ENCODE results near the gene GNS.

Gene GNS

DNA sequence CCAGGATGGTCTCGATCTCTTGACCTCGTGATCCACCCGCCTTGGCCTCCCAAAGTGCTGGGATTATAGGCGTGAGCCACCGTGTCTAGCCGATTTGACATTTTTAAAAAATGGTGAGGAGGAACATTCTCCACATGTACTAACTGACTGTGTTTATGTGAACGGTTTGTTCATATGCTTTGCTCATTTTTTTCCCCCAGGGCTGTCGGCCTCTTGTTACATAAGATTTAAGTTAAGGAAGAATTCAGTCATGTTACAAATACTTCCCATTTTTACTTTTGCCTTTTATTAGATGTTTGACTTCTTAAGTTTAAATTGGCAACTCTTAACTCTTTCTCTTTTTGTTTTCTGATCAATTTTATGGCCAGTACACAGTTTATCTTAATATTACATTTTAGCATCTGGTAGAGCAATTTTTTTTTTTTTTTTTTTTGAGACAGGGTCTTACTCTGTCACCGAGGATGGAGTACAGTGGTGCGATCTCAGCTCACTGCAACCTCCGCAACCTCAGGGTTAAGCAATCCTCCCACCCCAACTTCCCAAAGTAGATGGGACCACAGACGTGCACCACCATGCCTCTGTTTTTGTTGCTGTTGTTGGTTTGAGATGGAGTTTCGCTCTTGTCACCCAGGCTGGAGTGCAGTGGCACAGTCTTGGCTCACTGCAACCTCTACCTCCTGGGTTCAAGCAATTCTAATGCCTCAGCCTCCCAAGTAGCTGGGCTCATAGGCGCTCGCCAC is 9.6 kb downstream of the GNS start:
- H3K27ac ChIP-seq (ENCODE audit: low read depth, low read length, severe bottlenecking), result no peak overlapping the region
- peaks cover 49% of the 10 kb centered on the region for H3K36me3 ChIP-seq (ENCODE audit: control insufficient read depth, insufficient read depth, low read length)
- no CpG with 5 or more reads among the region's 15 CpGs for WGBS, 2 experiments (ENCODE audit: insufficient coverage in 2 of 2)
- H3K4me3 ChIP-seq (ENCODE audit: extremely low read depth, insufficient read depth, low read length, poor library complexity, severe bottlenecking), result no peak overlapping the region
- H3K4me1 ChIP-seq (ENCODE audit: control insufficient read depth, insufficient read depth, low read length, poor library complexity, severe bottlenecking), result peaks cover 16% of the 10 kb centered on the region
- no peaks in the 10 kb centered on the region for H3K9me3 ChIP-seq (ENCODE audit: control insufficient read depth, low read length)

DNA sequence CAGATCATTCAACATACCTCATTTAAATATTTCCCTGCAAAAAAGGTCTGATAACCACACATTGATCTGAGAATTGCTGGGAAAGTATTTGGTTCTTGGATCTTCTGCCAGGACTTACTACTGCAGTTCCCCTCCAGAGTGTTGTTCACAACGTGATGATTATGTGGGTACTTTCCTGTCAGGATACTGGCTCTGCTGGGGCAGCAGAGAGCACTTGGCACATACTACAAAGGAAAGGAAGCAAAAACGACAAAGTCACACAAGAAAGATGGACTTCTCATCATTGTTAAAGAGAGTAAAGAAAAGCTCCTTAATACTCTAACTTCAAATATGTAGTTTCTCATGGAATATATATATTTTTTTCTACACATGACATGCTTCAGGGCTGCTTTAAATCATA is 11.5 kb downstream of the GNS start:
- no peaks in the 10 kb centered on the region for H3K9me3 ChIP-seq (ENCODE audit: control insufficient read depth, low read length)
- peaks cover 18% of the 10 kb centered on the region for H3K4me1 ChIP-seq (ENCODE audit: control insufficient read depth, insufficient read depth, low read length, poor library complexity, severe bottlenecking)
- peaks cover 64% of the 10 kb centered on the region for H3K36me3 ChIP-seq (ENCODE audit: control insufficient read depth, insufficient read depth, low read length)
- H3K27ac ChIP-seq (ENCODE audit: low read depth, low read length, severe bottlenecking), result no peak overlapping the region
- 63% methylated on average over 1 of the region's 2 CpGs; no CpG with 5 or more reads in 1 of the 2 experiments for WGBS, 2 experiments (ENCODE audit: insufficient coverage in 2 of 2)
- H3K4me3 ChIP-seq (ENCODE audit: extremely low read depth, insufficient read depth, low read length, poor library complexity, severe bottlenecking), result no peak overlapping the region

DNA sequence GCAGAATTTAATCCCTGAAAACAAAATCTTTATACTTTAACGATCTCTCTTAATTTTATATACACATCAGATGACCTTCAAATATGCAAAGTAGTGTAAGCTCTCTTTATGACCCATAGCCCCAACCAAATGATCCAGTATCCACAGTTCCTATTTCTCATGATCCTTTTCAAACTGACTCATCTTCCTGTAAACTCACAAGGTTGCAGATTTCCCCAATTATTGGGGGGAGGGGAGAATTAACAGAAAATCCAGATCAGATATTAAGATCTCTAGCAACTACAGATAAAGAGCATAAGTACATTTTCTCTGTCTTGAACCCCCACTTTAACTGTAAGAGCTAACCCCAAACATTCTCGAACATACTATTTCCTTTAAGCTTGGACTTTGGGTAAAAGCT is 12.5 kb downstream of the GNS start:
- H3K4me1 ChIP-seq (ENCODE audit: control insufficient read depth, insufficient read depth, low read length, poor library complexity, severe bottlenecking), result peaks cover 17% of the 10 kb centered on the region
- H3K4me3 ChIP-seq (ENCODE audit: extremely low read depth, insufficient read depth, low read length, poor library complexity, severe bottlenecking), result no peak overlapping the region
- WGBS, 2 experiments (ENCODE audit: insufficient coverage in 2 of 2), result 78 to 91% methylated on average over 1 of the region's 2 CpGs
- H3K27ac ChIP-seq (ENCODE audit: low read depth, low read length, severe bottlenecking), result no peak overlapping the region
- H3K36me3 ChIP-seq (ENCODE audit: control insufficient read depth, insufficient read depth, low read length), result peaks cover 70% of the 10 kb centered on the region
- no peaks in the 10 kb centered on the region for H3K9me3 ChIP-seq (ENCODE audit: control insufficient read depth, low read length)

DNA sequence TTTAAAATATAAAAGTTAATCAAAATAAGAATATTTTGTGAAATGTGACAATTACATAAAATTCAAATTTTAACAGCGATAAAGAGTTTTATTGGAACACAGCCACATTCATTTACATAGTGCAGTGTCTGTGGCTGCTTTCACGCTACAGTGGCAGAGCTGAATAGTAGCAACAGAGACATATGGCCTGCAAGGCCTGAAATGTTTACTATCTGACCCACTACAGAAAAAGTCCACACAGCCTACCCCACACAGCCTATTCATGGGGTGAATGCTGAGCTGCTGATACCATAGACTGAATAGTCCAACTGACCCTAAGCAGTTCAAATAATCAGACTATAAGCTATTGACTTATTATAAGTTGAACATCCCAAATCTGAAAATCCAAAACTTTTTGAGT is 13.2 kb downstream of the GNS start:
- Histone ChIP-seq H3K4me3 (ENCODE audit: extremely low read depth, insufficient read depth, low read length, poor library complexity, severe bottlenecking) (no peak overlapping the region), H3K27ac (ENCODE audit: low read depth, low read length, severe bottlenecking) (no peak overlapping the region), H3K9me3 (ENCODE audit: control insufficient read depth, low read length) (no peaks in the 10 kb centered on the region), H3K36me3 (ENCODE audit: control insufficient read depth, insufficient read depth, low read length) (peaks cover 68% of the 10 kb centered on the region), H3K4me1 (ENCODE audit: control insufficient read depth, insufficient read depth, low read length, poor library complexity, severe bottlenecking) (peaks cover 17% of the 10 kb centered on the region)
- WGBS, 2 experiments (ENCODE audit: insufficient coverage in 2 of 2), result 100% methylated on average over 1 of the region's 2 CpGs

DNA sequence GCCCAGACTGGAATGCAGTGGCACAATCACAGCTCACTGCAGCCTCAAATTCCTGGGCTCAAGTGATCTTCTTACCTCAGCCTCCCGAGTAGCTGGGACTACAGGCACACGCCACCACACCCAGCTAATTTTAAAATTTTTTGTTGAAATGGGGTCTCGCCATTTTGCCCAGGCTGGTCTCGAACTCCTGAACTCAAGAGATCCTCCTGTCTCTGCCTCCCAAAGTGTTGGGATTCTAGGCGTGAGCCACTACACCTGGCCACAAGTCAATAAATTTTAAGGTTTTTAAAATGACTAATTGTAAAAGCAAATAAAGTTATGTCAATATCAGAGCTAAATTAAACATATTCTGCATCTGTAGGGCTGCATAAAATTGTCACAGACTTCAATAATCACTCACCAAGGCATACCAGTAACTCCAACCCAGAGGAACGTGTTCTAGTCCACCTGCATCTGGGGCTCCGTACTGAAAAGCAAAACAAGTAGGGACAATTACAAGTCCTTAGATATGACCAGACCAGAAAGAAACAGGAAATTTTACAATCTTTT is 13.9 kb downstream of the GNS start:
- Histone ChIP-seq H3K4me3 (ENCODE audit: extremely low read depth, insufficient read depth, low read length, poor library complexity, severe bottlenecking) (no peak overlapping the region), H3K36me3 (ENCODE audit: control insufficient read depth, insufficient read depth, low read length) (peaks cover 66% of the 10 kb centered on the region), H3K27ac (ENCODE audit: low read depth, low read length, severe bottlenecking) (no peak overlapping the region), H3K4me1 (ENCODE audit: control insufficient read depth, insufficient read depth, low read length, poor library complexity, severe bottlenecking) (peaks cover 17% of the 10 kb centered on the region), H3K9me3 (ENCODE audit: control insufficient read depth, low read length) (no peaks in the 10 kb centered on the region)
- WGBS, 2 experiments (ENCODE audit: insufficient coverage in 2 of 2), result 93 to 100% methylated on average over 4 of the region's 7 CpGs

DNA sequence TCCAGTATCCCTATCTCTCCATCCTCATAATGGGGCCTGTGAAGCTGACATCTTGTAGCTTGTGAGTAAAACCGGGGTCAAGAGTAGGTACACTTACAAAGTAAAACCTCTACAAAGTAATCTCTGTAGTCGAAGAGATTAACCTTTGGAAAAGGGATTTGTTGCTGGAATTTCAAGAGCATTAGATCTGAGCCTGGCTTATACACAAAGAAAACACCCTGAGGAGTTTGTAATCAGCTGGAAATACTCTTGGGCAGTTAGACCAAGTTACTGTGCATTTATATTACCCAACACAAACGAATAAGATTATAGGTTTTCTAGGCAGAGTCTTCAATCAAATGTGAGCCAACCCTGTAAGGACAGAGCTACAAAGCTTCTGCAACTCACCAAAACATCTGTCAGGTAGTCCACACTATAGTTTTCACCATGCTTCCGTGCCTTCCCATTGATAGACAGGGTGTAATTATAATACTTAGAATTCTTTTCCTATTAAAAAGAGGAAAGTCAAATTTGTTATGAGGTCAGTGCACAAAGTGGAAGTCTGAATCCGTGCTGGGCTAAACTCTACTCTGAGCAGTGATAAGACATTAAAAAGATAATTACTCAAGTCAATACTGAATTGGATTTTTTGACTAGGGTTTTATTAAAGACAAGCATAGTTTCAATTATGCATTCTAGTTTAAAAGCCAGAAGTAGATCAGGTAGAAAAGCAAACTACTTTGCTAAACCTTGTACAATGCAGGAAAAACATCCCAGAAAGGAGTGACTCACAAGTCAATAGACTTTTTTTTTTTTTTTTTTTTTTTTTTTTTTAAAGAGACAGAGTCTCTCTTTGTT is 14.6 kb downstream of the GNS start:
- H3K4me3 ChIP-seq (ENCODE audit: extremely low read depth, insufficient read depth, low read length, poor library complexity, severe bottlenecking), result no peak overlapping the region
- H3K27ac ChIP-seq (ENCODE audit: low read depth, low read length, severe bottlenecking), result peak overlapping the region; percentile 13
- H3K9me3 ChIP-seq (ENCODE audit: control insufficient read depth, low read length), result no peaks in the 10 kb centered on the region
- H3K4me1 ChIP-seq (ENCODE audit: control insufficient read depth, insufficient read depth, low read length, poor library complexity, severe bottlenecking), result peaks cover 17% of the 10 kb centered on the region
- WGBS, 2 experiments (ENCODE audit: insufficient coverage in 2 of 2), result 50 to 90% methylated on average over 1 to 2 of the region's 5 CpGs
- H3K36me3 ChIP-seq (ENCODE audit: control insufficient read depth, insufficient read depth, low read length), result peaks cover 64% of the 10 kb centered on the region

DNA sequence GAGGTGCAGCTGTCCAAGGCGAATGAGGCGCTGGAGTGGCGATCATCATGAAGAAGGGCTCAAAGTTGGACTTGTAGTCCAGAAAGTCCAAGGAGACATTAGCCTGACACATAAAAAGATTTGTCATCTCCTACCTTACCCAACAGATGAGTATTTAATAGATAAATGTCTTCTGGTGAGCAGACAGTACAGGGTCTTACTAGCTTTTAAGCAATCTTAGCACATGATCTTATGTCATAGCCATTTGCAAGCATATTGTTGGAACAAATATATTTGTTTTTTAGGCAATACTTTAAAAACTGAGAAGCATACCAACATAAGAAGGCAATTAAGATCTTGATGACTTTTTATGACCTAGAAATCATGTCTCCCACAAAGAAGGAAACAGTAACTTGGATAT is 16.0 kb downstream of the GNS start:
- Histone ChIP-seq H3K36me3 (ENCODE audit: control insufficient read depth, insufficient read depth, low read length) (peaks cover 66% of the 10 kb centered on the region), H3K27ac (ENCODE audit: low read depth, low read length, severe bottlenecking) (no peak overlapping the region), H3K4me3 (ENCODE audit: extremely low read depth, insufficient read depth, low read length, poor library complexity, severe bottlenecking) (no peak overlapping the region), H3K4me1 (ENCODE audit: control insufficient read depth, insufficient read depth, low read length, poor library complexity, severe bottlenecking) (peaks cover 24% of the 10 kb centered on the region), H3K9me3 (ENCODE audit: control insufficient read depth, low read length) (no peaks in the 10 kb centered on the region)
- 87 to 88% methylated on average over 3 of the region's 3 CpGs for WGBS, 2 experiments (ENCODE audit: insufficient coverage in 2 of 2)

DNA sequence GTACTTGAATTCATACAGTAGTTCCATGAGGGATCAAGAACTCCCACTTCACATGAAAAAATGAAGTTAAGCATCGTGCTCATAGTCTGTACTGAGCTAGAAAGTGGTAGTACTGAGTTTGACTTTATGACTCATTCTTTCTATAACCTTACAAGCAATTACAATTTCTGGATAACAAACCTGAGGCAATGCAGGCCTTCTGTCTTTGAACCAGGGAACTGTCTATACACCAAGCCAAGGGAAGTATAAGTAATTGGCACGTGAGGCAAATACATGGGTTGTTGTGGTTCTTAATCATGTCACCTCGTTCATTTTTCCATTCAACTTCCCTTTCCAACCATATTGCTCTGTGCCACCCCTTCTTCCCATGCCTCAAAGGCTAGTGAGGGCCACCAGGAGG is 16.8 kb downstream of the GNS start:
- no CpG with 5 or more reads among the region's 3 CpGs for WGBS, 2 experiments (ENCODE audit: insufficient coverage in 2 of 2)
- H3K9me3 ChIP-seq (ENCODE audit: control insufficient read depth, low read length), result no peaks in the 10 kb centered on the region
- H3K4me3 ChIP-seq (ENCODE audit: extremely low read depth, insufficient read depth, low read length, poor library complexity, severe bottlenecking), result no peak overlapping the region
- peaks cover 24% of the 10 kb centered on the region for H3K4me1 ChIP-seq (ENCODE audit: control insufficient read depth, insufficient read depth, low read length, poor library complexity, severe bottlenecking)
- no peak overlapping the region for H3K27ac ChIP-seq (ENCODE audit: low read depth, low read length, severe bottlenecking)
- peaks cover 66% of the 10 kb centered on the region for H3K36me3 ChIP-seq (ENCODE audit: control insufficient read depth, insufficient read depth, low read length)

DNA sequence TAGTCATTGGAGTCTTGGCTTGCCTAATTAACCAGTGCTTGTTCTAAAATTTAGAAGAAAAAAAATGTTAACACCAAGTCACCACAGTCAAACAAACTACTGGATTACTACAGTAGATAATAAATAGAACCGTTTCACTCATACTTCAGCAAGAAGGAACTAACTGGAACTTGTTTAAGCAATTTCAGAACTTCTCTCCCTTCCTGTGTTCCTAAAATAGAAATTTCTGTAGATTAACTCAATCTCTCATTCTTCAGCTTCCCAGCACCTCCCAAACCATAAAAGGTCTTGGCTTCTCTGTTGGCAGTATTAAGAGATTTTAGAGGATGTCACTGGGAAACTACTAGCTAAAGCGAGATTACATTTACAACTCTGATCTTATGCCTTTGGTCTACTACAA is 18.6 kb downstream of the GNS start:
- no peaks in the 10 kb centered on the region for H3K9me3 ChIP-seq (ENCODE audit: control insufficient read depth, low read length)
- H3K4me1 ChIP-seq (ENCODE audit: control insufficient read depth, insufficient read depth, low read length, poor library complexity, severe bottlenecking), result peaks cover 14% of the 10 kb centered on the region
- no peak overlapping the region for H3K4me3 ChIP-seq (ENCODE audit: extremely low read depth, insufficient read depth, low read length, poor library complexity, severe bottlenecking)
- no CpG with 5 or more reads among the region's 2 CpGs for WGBS, 2 experiments (ENCODE audit: insufficient coverage in 2 of 2)
- H3K27ac ChIP-seq (ENCODE audit: low read depth, low read length, severe bottlenecking), result no peak overlapping the region
- peaks cover 64% of the 10 kb centered on the region for H3K36me3 ChIP-seq (ENCODE audit: control insufficient read depth, insufficient read depth, low read length)

DNA sequence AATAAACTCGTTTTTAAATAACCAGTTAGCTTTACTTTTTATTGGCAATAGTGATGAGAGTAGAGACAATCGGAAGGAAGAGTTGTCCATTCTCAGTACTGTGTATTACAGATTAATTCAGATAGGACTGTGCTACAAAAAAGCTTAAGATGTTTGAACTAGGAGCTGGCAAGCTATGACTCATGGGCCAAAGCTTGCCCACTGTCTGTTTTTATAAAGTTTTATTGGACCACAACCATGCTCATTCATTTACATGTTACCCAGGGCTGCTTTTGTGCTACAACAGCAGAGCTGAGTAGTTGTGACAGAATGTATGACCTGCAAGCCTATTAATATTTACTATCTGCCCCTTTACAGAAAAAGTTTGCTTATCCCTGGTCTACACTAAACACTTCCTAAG is 19.4 kb downstream of the GNS start:
- Histone ChIP-seq H3K4me1 (ENCODE audit: control insufficient read depth, insufficient read depth, low read length, poor library complexity, severe bottlenecking) (peaks cover 20% of the 10 kb centered on the region), H3K27ac (ENCODE audit: low read depth, low read length, severe bottlenecking) (no peak overlapping the region), H3K9me3 (ENCODE audit: control insufficient read depth, low read length) (no peaks in the 10 kb centered on the region), H3K36me3 (ENCODE audit: control insufficient read depth, insufficient read depth, low read length) (peaks cover 62% of the 10 kb centered on the region), H3K4me3 (ENCODE audit: extremely low read depth, insufficient read depth, low read length, poor library complexity, severe bottlenecking) (no peak overlapping the region)
- WGBS, 2 experiments (ENCODE audit: insufficient coverage in 2 of 2), result 86 to 100% methylated on average over 1 of the region's 2 CpGs
